ENCODE data around the gene RERE. TPM values are rescaled to one million over a fixed set of nuclear protein-coding genes. Genes with fewer than 3 reads are reported as not detected.

Gene RERE
- total RNA-seq, 2 experiments from 2014 or later, result 73.1 to 211 TPM

DNA sequence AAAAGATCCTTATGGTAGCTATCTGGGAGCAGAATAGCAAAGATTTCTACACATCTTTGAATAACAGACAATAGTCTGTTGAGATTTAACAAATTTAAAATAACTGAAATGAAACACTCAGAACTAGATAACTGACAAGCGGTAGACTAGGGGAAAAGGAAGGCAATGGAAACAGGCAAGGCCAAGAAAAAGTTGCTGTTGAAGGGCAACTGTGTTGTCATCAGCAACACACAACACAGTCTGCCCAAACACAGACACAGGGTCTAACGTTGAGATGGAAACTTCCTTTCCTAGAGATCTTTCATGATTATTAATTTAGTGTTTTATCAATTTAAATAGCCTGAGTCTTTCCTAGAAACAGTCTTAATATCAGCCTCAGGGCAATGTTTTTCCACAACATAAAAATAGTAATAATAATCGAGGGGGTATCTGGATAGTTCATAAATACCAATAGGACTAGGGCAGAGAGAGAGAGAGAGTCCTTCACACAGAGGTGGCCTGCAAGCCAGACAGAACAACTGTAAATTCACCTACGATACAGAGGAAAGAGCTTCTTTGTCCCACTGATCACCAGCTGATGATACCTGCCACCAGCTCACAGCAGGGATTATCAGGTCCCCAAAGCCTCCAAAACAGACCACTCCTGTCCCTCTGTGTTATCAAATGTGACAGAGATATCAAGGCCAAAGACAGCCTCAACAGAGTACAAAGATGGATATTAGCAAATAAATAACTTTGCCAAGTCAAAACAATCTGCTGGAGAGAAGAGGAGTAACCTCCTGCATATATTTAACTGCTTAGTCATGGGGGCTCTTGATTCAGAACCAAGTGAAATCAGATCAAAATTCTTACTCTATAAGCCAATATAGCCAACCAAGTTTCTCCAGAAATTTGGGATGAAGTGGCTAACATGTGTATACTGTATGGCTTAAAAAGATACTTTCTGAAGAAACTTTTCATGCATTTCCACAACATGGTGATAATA lies 254.3 kb downstream of the RERE start:
- peaks cover 12% of the 10 kb centered on the region; the same call in 1 of the 2 replicates for H3K79me2 ChIP-seq (ENCODE audit: insufficient read depth, low read depth, low read length)
- H3K9me2 ChIP-seq (ENCODE audit: insufficient read depth, low read length), result no peaks in the 10 kb centered on the region
- DNase-seq (ENCODE audit: low spot score), result no peak
- TF ChIP-seq EZH2phosphoT487 (IDR thresholded peaks at IDR 0.05; ENCODE audit: borderline replicate concordance, low read depth, low read length), result no peak
- TF ChIP-seq, protein P1, sequence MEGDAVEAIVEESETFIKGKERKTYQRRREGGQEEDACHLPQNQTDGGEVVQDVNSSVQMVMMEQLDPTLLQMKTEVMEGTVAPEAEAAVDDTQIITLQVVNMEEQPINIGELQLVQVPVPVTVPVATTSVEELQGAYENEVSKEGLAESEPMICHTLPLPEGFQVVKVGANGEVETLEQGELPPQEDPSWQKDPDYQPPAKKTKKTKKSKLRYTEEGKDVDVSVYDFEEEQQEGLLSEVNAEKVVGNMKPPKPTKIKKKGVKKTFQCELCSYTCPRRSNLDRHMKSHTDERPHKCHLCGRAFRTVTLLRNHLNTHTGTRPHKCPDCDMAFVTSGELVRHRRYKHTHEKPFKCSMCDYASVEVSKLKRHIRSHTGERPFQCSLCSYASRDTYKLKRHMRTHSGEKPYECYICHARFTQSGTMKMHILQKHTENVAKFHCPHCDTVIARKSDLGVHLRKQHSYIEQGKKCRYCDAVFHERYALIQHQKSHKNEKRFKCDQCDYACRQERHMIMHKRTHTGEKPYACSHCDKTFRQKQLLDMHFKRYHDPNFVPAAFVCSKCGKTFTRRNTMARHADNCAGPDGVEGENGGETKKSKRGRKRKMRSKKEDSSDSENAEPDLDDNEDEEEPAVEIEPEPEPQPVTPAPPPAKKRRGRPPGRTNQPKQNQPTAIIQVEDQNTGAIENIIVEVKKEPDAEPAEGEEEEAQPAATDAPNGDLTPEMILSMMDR (conservative IDR thresholded peaks at IDR 0.05; ENCODE audit: low read length), result no peak
- peaks cover 42% of the 10 kb centered on the region for H3K4me1 ChIP-seq (ENCODE audit: insufficient read depth, low read length, poor library complexity, severe bottlenecking)
- peak overlapping the region; percentile 33; the same call in 1 of the 2 replicates for H3K4me2 ChIP-seq (ENCODE audit: low read length)
- POLR2A ChIA-PET, result interaction anchor here (0.8 kb wide), 1 partner anchor 69 kb away, joined by 3 read pairs; no protein-coding TSS in a partner anchor
- no peak overlapping the region for H3K4me3 ChIP-seq (ENCODE audit: low read depth, low read length, poor library complexity, severe bottlenecking)
- peak overlapping the region; percentile 33 for H3K27ac ChIP-seq (ENCODE audit: low read depth, low read length, poor library complexity, severe bottlenecking)
- intact Hi-C loops (cut with micrococcal nuclease; ENCODE audit: unreplicated experiment), result loop anchor here (5.0 kb wide), 1 partner anchor 109 kb away; no protein-coding TSS in a partner anchor
- CTCF ChIA-PET (ENCODE audit: unreplicated experiment), result no interaction called here
- no peaks in the 10 kb centered on the region for H3K9me3 ChIP-seq (ENCODE audit: low read length)
- no peak overlapping the region for H2AFZ ChIP-seq (ENCODE audit: low read length)
- no peaks in the 10 kb centered on the region for H4K20me1 ChIP-seq (ENCODE audit: insufficient read depth, low read length)
- no TSS peak for BruUV-seq (replicated peaks)
- no peaks in the 10 kb centered on the region for H3K36me3 ChIP-seq (ENCODE audit: insufficient read depth, low read length)

DNA sequence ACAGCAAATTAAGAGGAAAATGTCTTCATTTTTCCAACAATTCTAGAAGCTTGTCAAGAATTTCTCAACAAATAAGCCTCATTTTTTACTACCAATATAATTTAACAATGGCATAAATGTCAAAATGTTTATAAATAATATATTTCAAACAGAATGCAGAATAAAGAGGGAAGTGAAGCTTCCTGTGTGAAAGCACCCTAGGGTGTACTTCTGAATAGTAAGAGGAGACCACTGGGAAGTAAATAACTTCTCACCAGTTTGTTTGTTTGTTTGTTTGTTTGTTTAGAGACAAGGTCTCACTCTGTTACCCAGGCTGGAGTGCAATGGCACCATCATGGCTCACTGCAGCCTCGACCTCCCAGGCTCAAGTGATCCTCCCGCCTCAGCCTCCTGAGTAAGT lies 255.2 kb downstream of the RERE start:
- CTCF ChIA-PET (ENCODE audit: unreplicated experiment), result interaction anchor here (0.7 kb wide), 1 partner anchor 109 kb away, joined by 4 read pairs; no protein-coding TSS in a partner anchor
- POLR2A ChIA-PET, result interaction anchor here (0.7 to 2.2 kb wide), 8 partner anchors 8 to 360 kb away, joined by 3 to 11 read pairs (median 3); no protein-coding TSS in a partner anchor

More for the DNA sequence above, 255.2 kb downstream of the RERE start:
- Histone ChIP-seq H3K9me2 (ENCODE audit: insufficient read depth, low read length) (no peaks in the 10 kb centered on the region), H3K4me3 (ENCODE audit: low read depth, low read length, poor library complexity, severe bottlenecking) (no peak overlapping the region), H3K9me3 (ENCODE audit: low read length) (no peaks in the 10 kb centered on the region), H3K4me2 (ENCODE audit: low read length) (peak overlapping the region; percentile 33), H3K27ac (ENCODE audit: low read depth, low read length, poor library complexity, severe bottlenecking) (peak overlapping the region; percentile 33), H3K4me1 (ENCODE audit: insufficient read depth, low read length, poor library complexity, severe bottlenecking) (peaks cover 42% of the 10 kb centered on the region), H3K79me2 (ENCODE audit: insufficient read depth, low read depth, low read length) (peaks cover 12% of the 10 kb centered on the region; the same call in 1 of the 2 replicates), H3K36me3 (ENCODE audit: insufficient read depth, low read length) (no peaks in the 10 kb centered on the region), H2AFZ (ENCODE audit: low read length) (no peak overlapping the region), H4K20me1 (ENCODE audit: insufficient read depth, low read length) (no peaks in the 10 kb centered on the region)
- BruUV-seq (replicated peaks), result no TSS peak
- DNase-seq (ENCODE audit: low spot score), result peak; percentile 31
- TF ChIP-seq, protein P1 (conservative IDR thresholded peaks at IDR 0.05; ENCODE audit: low read length), result no peak
- TF ChIP-seq EZH2phosphoT487 (IDR thresholded peaks at IDR 0.05; ENCODE audit: borderline replicate concordance, low read depth, low read length), result no peak
- intact Hi-C loops (cut with micrococcal nuclease; ENCODE audit: unreplicated experiment), result loop anchor here (5.0 kb wide), 1 partner anchor 110 kb away; no protein-coding TSS in a partner anchor

All from OCI-LY7 (cell line).